ENCODE data around the gene PASD1.
"Not testable (repeated sequence)": the region's sequence is repeated elsewhere in the genome, so short reads cannot be mapped to it uniquely, and the experiment has no call there.

GRCh38 chrX:151555301-151555700, 8.2 kb upstream of the PASD1 start:
- not testable (repeated sequence) for TF ChIP-seq CTCF (conservative IDR thresholded peaks at IDR 0.05; ENCODE audit: low read depth, low read length); EZH2phosphoT487 (IDR thresholded peaks at IDR 0.05; ENCODE audit: borderline replicate concordance, low read length)
